WTC11 (cell line): ENCODE results near the gene RNASEH2C. TPM values are rescaled to one million over a fixed set of nuclear protein-coding genes. Genes with fewer than 3 reads are reported as not detected.

ENCODE experiments used
- ATAC-seq: fragments of 200-7000 bp; cut with Tn5 transposase; 2 replicates; pipeline ENCODE4 v1.10.0; 2021; ENCODE audit warnings: mild to moderate bottlenecking, moderate library complexity
- CTCF ChIA-PET: fragments of 300-600 bp; sonication (Branson Sonifier 250); formaldehyde crosslinking; loops from one replicate; lab custom pipeline; 2021; ENCODE audit warnings: antibody characterized with exemption; lab: Charles Lee
- POLR2A ChIA-PET: fragments of 350-600 bp; sonication (Branson Sonifier 250); formaldehyde crosslinking; loops from one replicate; lab custom pipeline; 2021; ENCODE audit warnings: antibody characterized with exemption; lab: Charles Lee
- DNase-seq: peaks from one replicate; pipeline ENCODE4 v3.0.0; 2021; ENCODE audit warnings: low spot score
- H3K27ac Mint-ChIP-seq: 2 replicates; pipeline ENCODE4 v1.8.0; 2021; ENCODE audit warnings: mixed read lengths
- H3K27me3 Mint-ChIP-seq: 2 replicates; pipeline ENCODE4 v1.8.0; 2021; ENCODE audit warnings: low read depth, mild to moderate bottlenecking, moderate library complexity, mixed read lengths
- H3K36me3 Mint-ChIP-seq: 2 replicates; pipeline ENCODE4 v1.8.0; 2021; ENCODE audit warnings: mixed read lengths
- H3K4me1 Mint-ChIP-seq: 2 replicates; pipeline ENCODE4 v1.8.0; 2022; ENCODE audit warnings: mixed read lengths
- H3K4me3 Mint-ChIP-seq: 2 replicates; pipeline ENCODE4 v1.8.0; 2021; ENCODE audit warnings: mild to moderate bottlenecking, moderate library complexity, mixed read lengths
- H3K9me3 Mint-ChIP-seq: 2 replicates; pipeline ENCODE4 v1.8.0; 2021; ENCODE audit warnings: mixed read lengths
- CBFB ChIP-seq: sonication (generic); formaldehyde crosslinking; IDR thresholded peaks from 2 replicates; pipeline ENCODE4 v1.8.1; 2022; ENCODE audit warnings: mild to moderate bottlenecking, low read depth, missing genetic modification reagents
- ELF4 ChIP-seq: sonication (generic); formaldehyde crosslinking; IDR thresholded peaks from 2 replicates; pipeline ENCODE4 v1.8.1; 2022; ENCODE audit warnings: low read depth, mild to moderate bottlenecking, moderate library complexity, missing genetic modification reagents
- EMX1 ChIP-seq: fragments of 250-450 bp; sonication (Bioruptor Pico); IDR thresholded peaks from 2 replicates; pipeline ENCODE4 v1.8.0; 2021; ENCODE audit warnings: mild to moderate bottlenecking
- HMGXB4 ChIP-seq: sonication (generic); formaldehyde crosslinking; IDR thresholded peaks from 2 replicates; pipeline ENCODE4 v1.8.1; 2023; ENCODE audit warnings: mild to moderate bottlenecking, moderate library complexity, missing genetic modification reagents
- MYBL2 ChIP-seq: sonication (generic); formaldehyde crosslinking; IDR thresholded peaks from 2 replicates; pipeline ENCODE4 v1.8.1; 2023; ENCODE audit warnings: mild to moderate bottlenecking, moderate library complexity, missing genetic modification reagents
- NFYB ChIP-seq: sonication (generic); formaldehyde crosslinking; conservative IDR thresholded peaks from 2 replicates; pipeline ENCODE4 v1.8.0; 2022; ENCODE audit warnings: low read depth, missing genetic modification reagents
- SMAD3 ChIP-seq: sonication (generic); formaldehyde crosslinking; IDR thresholded peaks from 2 replicates; pipeline ENCODE4 v1.8.0; 2022; ENCODE audit warnings: missing genetic modification reagents, mild to moderate bottlenecking, borderline replicate concordance
- SMAD4 ChIP-seq: sonication (generic); formaldehyde crosslinking; IDR thresholded peaks from 2 replicates; pipeline ENCODE4 v1.8.0; 2022; ENCODE audit warnings: mild to moderate bottlenecking, missing genetic modification reagents
- SP1 ChIP-seq: sonication (generic); formaldehyde crosslinking; conservative IDR thresholded peaks from 2 replicates; pipeline ENCODE4 v1.8.1; 2022; ENCODE audit warnings: missing genetic modification reagents
- ZNF219 ChIP-seq: sonication (generic); formaldehyde crosslinking; IDR thresholded peaks from 2 replicates; pipeline ENCODE4 v1.8.0; 2023; ENCODE audit warnings: missing genetic modification reagents, mild to moderate bottlenecking, borderline replicate concordance
- ZNF416 ChIP-seq: fragments of 250-450 bp; sonication (Bioruptor Pico); IDR thresholded peaks from 2 replicates; pipeline ENCODE4 v1.9.0; 2021; ENCODE audit warnings: mild to moderate bottlenecking, inconsistent platforms
- total RNA-seq: library from RNA; stranded (reverse); gene quantifications from 3 replicates; pipeline ENCODE4 v1.2.3, GENCODE V29; 2021
- TF ChIP-seq, protein P1 (sequence below): sonication (generic); formaldehyde crosslinking; IDR thresholded peaks from 2 replicates; pipeline ENCODE4 v1.8.1; 2023; ENCODE audit warnings: mild to moderate bottlenecking, missing genetic modification reagents, borderline replicate concordance
- TF ChIP-seq, protein P2 (sequence below): sonication (generic); formaldehyde crosslinking; IDR thresholded peaks from 2 replicates; pipeline ENCODE4 v1.8.0; 2022; ENCODE audit warnings: missing genetic modification reagents

Gene RNASEH2C
- total RNA-seq, 1 experiment from 2014 or later = 42.1 TPM

DNA sequence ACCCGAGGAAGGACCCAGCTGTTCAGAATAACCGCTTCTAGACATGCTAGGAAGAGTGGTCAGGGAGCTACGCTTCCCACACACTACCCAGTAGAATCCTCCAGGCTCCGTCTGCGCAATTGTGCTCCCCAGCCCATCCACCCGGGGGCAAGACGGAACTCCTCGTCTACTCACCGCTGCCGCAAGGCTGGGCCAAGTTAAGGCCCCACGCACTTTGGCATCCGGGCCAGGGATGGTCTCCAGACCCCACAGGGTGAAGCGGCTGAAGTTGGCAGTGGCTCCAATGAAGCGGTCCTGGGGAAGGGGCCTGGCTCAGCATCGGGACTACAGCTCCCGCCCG is 757 bp downstream of the RNASEH2C start:
- POLR2A ChIA-PET = interaction anchor here (0.5 to 2.1 kb wide), 9 partner anchors 8 to 155 kb away, joined by 3 to 13 read pairs (median 5); partner anchors contain the start of genes KAT5, MUS81, RELA and SIPA1
- DNase-seq (no peak), ATAC-seq (peak; percentile 11)
- peak overlapping the region; percentile 98 for H3K4me3 Mint-ChIP-seq
- H3K4me1 Mint-ChIP-seq = peaks cover 9% of the 10 kb centered on the region
- peaks cover 38% of the 10 kb centered on the region for H3K36me3 Mint-ChIP-seq
- H3K9me3 Mint-ChIP-seq = no peaks in the 10 kb centered on the region
- no peak for TF ChIP-seq EMX1 (CRISPR knock-in tag)
- TF ChIP-seq ZNF416 (CRISPR knock-in tag) = no peak
- TF ChIP-seq HMGXB4 = no peak
- TF ChIP-seq, protein P1, sequence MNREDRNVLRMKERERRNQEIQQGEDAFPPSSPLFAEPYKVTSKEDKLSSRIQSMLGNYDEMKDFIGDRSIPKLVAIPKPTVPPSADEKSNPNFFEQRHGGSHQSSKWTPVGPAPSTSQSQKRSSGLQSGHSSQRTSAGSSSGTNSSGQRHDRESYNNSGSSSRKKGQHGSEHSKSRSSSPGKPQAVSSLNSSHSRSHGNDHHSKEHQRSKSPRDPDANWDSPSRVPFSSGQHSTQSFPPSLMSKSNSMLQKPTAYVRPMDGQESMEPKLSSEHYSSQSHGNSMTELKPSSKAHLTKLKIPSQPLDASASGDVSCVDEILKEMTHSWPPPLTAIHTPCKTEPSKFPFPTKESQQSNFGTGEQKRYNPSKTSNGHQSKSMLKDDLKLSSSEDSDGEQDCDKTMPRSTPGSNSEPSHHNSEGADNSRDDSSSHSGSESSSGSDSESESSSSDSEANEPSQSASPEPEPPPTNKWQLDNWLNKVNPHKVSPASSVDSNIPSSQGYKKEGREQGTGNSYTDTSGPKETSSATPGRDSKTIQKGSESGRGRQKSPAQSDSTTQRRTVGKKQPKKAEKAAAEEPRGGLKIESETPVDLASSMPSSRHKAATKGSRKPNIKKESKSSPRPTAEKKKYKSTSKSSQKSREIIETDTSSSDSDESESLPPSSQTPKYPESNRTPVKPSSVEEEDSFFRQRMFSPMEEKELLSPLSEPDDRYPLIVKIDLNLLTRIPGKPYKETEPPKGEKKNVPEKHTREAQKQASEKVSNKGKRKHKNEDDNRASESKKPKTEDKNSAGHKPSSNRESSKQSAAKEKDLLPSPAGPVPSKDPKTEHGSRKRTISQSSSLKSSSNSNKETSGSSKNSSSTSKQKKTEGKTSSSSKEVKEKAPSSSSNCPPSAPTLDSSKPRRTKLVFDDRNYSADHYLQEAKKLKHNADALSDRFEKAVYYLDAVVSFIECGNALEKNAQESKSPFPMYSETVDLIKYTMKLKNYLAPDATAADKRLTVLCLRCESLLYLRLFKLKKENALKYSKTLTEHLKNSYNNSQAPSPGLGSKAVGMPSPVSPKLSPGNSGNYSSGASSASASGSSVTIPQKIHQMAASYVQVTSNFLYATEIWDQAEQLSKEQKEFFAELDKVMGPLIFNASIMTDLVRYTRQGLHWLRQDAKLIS (CRISPR knock-in tag) = no peak
- no peak for TF ChIP-seq SMAD3 (CRISPR knock-in tag)
- H3K27me3 Mint-ChIP-seq = peaks cover 4% of the 10 kb centered on the region; the same call in 1 of the 2 replicates
- H3K27ac Mint-ChIP-seq = no peak overlapping the region
- CTCF ChIA-PET = interaction anchor here (1.0 to 3.7 kb wide), 13 partner anchors 14 to 169 kb away, joined by 3 to 49 read pairs (median 7); partner anchors contain the start of genes AP5B1, FIBP, MUS81 and OVOL1

DNA sequence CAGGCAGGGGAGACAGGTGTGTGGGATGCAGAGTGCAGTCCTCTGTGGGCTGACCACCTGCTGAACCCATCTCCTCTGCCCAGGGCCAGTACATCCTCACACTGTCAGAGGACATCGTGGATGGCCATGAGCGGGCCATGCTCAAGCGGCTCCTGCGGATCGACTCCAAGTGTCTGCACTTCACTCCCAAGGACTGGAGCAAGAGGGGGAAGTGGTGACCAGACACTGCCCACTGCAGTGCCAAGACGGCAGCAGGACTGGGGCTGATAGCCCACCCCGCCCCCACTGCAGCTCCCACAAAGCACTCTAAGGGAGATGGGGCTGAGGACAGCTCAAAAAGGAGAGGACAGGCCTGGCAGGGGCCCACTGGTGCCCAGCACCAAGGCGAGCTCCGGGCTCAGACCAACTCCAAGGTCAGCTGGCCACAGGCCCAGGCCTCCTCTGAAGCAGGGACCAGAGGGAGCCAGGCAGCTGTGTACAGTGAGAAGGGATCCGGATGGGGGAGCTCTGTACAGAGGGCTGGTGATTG is 1.6 kb downstream of the RNASEH2C start:
- Mint-ChIP-seq H3K27ac (no peak overlapping the region), H3K4me1 (peaks cover 9% of the 10 kb centered on the region), H3K9me3 (no peaks in the 10 kb centered on the region), H3K4me3 (peak overlapping the region; percentile 98), H3K27me3 (peaks cover 2% of the 10 kb centered on the region; the same call in 1 of the 2 replicates), H3K36me3 (peaks cover 45% of the 10 kb centered on the region)
- ChIA-PET POLR2A (interaction anchor here (0.9 to 2.1 kb wide), 7 partner anchors 7 to 155 kb away, joined by 3 to 13 read pairs (median 5); partner anchors contain the start of genes KAT5, MUS81, RELA and SIPA1), CTCF (interaction anchor here (1.0 to 3.7 kb wide), 7 partner anchors 26 to 170 kb away, joined by 4 to 49 read pairs (median 10); partner anchors contain the start of genes AP5B1, FIBP, OVOL1 and SIPA1)
- ATAC-seq (no peak), DNase-seq (peak; percentile 9)
- TF ChIP-seq CBFB (CRISPR knock-in tag) (no peak), ZNF219 (CRISPR knock-in tag) (no peak), SMAD4 (CRISPR knock-in tag) (no peak), HMGXB4 (no peak), MYBL2 (CRISPR knock-in tag) (no peak), EMX1 (CRISPR knock-in tag) (no peak), ELF4 (CRISPR knock-in tag) (no peak), SP1 (CRISPR knock-in tag) (no peak), NFYB (CRISPR knock-in tag) (no peak)
- TF ChIP-seq, protein P2, sequence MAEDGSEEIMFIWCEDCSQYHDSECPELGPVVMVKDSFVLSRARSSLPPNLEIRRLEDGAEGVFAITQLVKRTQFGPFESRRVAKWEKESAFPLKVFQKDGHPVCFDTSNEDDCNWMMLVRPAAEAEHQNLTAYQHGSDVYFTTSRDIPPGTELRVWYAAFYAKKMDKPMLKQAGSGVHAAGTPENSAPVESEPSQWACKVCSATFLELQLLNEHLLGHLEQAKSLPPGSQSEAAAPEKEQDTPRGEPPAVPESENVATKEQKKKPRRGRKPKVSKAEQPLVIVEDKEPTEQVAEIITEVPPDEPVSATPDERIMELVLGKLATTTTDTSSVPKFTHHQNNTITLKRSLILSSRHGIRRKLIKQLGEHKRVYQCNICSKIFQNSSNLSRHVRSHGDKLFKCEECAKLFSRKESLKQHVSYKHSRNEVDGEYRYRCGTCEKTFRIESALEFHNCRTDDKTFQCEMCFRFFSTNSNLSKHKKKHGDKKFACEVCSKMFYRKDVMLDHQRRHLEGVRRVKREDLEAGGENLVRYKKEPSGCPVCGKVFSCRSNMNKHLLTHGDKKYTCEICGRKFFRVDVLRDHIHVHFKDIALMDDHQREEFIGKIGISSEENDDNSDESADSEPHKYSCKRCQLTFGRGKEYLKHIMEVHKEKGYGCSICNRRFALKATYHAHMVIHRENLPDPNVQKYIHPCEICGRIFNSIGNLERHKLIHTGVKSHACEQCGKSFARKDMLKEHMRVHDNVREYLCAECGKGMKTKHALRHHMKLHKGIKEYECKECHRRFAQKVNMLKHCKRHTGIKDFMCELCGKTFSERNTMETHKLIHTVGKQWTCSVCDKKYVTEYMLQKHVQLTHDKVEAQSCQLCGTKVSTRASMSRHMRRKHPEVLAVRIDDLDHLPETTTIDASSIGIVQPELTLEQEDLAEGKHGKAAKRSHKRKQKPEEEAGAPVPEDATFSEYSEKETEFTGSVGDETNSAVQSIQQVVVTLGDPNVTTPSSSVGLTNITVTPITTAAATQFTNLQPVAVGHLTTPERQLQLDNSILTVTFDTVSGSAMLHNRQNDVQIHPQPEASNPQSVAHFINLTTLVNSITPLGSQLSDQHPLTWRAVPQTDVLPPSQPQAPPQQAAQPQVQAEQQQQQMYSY (CRISPR knock-in tag) = no peak
